H1 (cell line): Measurements from ENCODE around the gene OPCML. TPM values are rescaled to one million over a fixed set of nuclear protein-coding genes. Genes with fewer than 3 reads are reported as not detected.

Experiments
- CTCF ChIA-PET: fragments of 300-600 bp; sonication (Branson Sonifier 250); formaldehyde crosslinking; loops from one replicate; lab custom pipeline; 2021; ENCODE audit not compliant: partially characterized antibody; lab: Charles Lee
- POLR2A ChIA-PET: fragments of 300-600 bp; sonication (Branson Sonifier 250); formaldehyde crosslinking; loops from one replicate; lab custom pipeline; 2021; ENCODE audit warnings: inconsistent platforms; ENCODE audit not compliant: partially characterized antibody; lab: Charles Lee
- DNase-seq, 2 experiments: peaks; one replicate each; pipeline versions ENCODE4 v3.0.0 to v3.0.0-alpha.2; 2010 to 2022; ENCODE audit warnings: low spot score in 2 of 2, low read depth in 1 of 2, mixed read lengths in 1 of 2
- FAIRE-seq: peaks from 2 replicates; lab custom pipeline; 2011; peaks lifted over from hg19 to GRCh38; lab: Jason Lieb, UNC
- H2AFZ ChIP-seq: 2 replicates; pipeline ENCODE4 v1.8.1; 2012; ENCODE audit warnings: low read length, inconsistent platforms
- H2AK5ac ChIP-seq: 2 replicates; pipeline ENCODE4 v1.6.1; 2013; ENCODE audit warnings: low read depth, low read length
- H2BK120ac ChIP-seq: replicated peaks from 2 replicates; pipeline ENCODE3; 2013; ENCODE audit warnings: low read depth, low read length, inconsistent platforms
- H2BK12ac ChIP-seq: 2 replicates; pipeline ENCODE4 v1.6.1; 2013; ENCODE audit warnings: low read depth, low read length
- H2BK15ac ChIP-seq: 2 replicates; pipeline ENCODE4 v1.6.1; 2013; ENCODE audit warnings: low read length
- H2BK20ac ChIP-seq: 2 replicates; pipeline ENCODE4 v1.6.1; 2013; ENCODE audit warnings: low read length
- H2BK5ac ChIP-seq: 2 replicates; pipeline ENCODE4 v1.6.1; 2013; ENCODE audit warnings: low read depth, low read length
- H3K14ac ChIP-seq: 2 replicates; pipeline ENCODE4 v1.6.1; 2013; ENCODE audit warnings: inconsistent platforms; ENCODE audit not compliant: insufficient read length
- H3K18ac ChIP-seq: 2 replicates; pipeline ENCODE4 v1.6.1; 2013; ENCODE audit warnings: low read length; ENCODE audit errors: extremely low read depth
- H3K23ac ChIP-seq: 2 replicates; pipeline ENCODE4 v1.6.1; 2013; ENCODE audit warnings: inconsistent platforms; ENCODE audit not compliant: insufficient read length
- H3K23me2 ChIP-seq: 2 replicates; pipeline ENCODE4 v1.6.1; 2013; ENCODE audit warnings: low read depth, low read length
- H3K27ac ChIP-seq: 2 replicates; pipeline ENCODE4 v1.6.1; 2011; ENCODE audit warnings: low read depth, low read length, inconsistent platforms
- H3K27me3 ChIP-seq, 4 experiments: replicated peaks in 1 of 4; 1 replicate in 1 of 4; 2 replicates in 3 of 4; pipeline versions ENCODE4 v1.6.1 to v1.8.1; 2011 to 2013; ENCODE audit warnings: low read length in 3 of 4, mild to moderate bottlenecking in 3 of 4, inconsistent platforms in 2 of 4, mixed read lengths in 2 of 4, moderate library complexity in 1 of 4; ENCODE audit not compliant: control insufficient read depth in 3 of 4, insufficient read depth in 3 of 4; ENCODE audit errors: extremely low read depth in 1 of 4
- H3K36me3 ChIP-seq, 4 experiments: 2 replicates each; pipeline versions ENCODE4 v1.6.1 to v1.8.1; 2011 to 2013; ENCODE audit warnings: mild to moderate bottlenecking in 4 of 4, low read length in 3 of 4, moderate library complexity in 2 of 4, control low read depth in 1 of 4, inconsistent platforms in 1 of 4; ENCODE audit not compliant: insufficient read depth in 4 of 4, control insufficient read depth in 2 of 4
- H3K4ac ChIP-seq: replicated peaks from 2 replicates; pipeline ENCODE3; 2013; ENCODE audit warnings: low read length, low read depth, mixed read lengths, inconsistent platforms; ENCODE audit not compliant: insufficient read length
- H3K4me1 ChIP-seq, 4 experiments: replicated peaks in 1 of 4; 1 replicate in 1 of 4; 2 replicates in 3 of 4; pipeline versions ENCODE4 v1.6.1 to v1.8.1; 2011 to 2013; ENCODE audit warnings: low read length in 3 of 4, inconsistent platforms in 2 of 4, mixed read lengths in 1 of 4; ENCODE audit not compliant: insufficient read depth in 4 of 4, control insufficient read depth in 3 of 4
- H3K4me2 ChIP-seq, 2 experiments: 2 replicates each; pipeline versions ENCODE4 v1.6.1 to v1.8.1; 2011 to 2013; ENCODE audit warnings: low read depth in 2 of 2, low read length in 2 of 2, control low read depth in 1 of 2, inconsistent platforms in 1 of 2, mild to moderate bottlenecking in 1 of 2; ENCODE audit not compliant: insufficient read depth in 1 of 2
- H3K4me3 ChIP-seq, 4 experiments: fragments of 200-600, 300-600 bp in 1 of 4; sonication (generic), shearing (Covaris generic), sonication (Bioruptor Twin) in 1 of 4; 2 replicates each; pipeline versions ENCODE4 v1.5.1 to v1.8.1; 2011 to 2016; ENCODE audit warnings: low read length in 4 of 4, low read depth in 3 of 4, control low read depth in 2 of 4, inconsistent platforms in 2 of 4, mild to moderate bottlenecking in 2 of 4, mixed read lengths in 1 of 4, moderate library complexity in 1 of 4; ENCODE audit not compliant: insufficient read depth in 2 of 4; ENCODE audit errors: extremely low read depth in 1 of 4
- H3K56ac ChIP-seq: replicated peaks from 2 replicates; pipeline ENCODE3; 2013; ENCODE audit warnings: low read depth, mild to moderate bottlenecking, mixed read lengths, low read length, inconsistent platforms; ENCODE audit not compliant: insufficient read length
- H3K79me1 ChIP-seq: 2 replicates; pipeline ENCODE4 v1.6.1; 2013; ENCODE audit warnings: low read depth, low read length, control low read depth
- H3K79me2 ChIP-seq, 2 experiments: 2 replicates each; pipeline versions ENCODE4 v1.6.1 to v1.8.1; 2012 to 2013; ENCODE audit warnings: low read length in 2 of 2, mild to moderate bottlenecking in 2 of 2, inconsistent platforms in 1 of 2; ENCODE audit not compliant: insufficient read depth in 2 of 2, control insufficient read depth in 1 of 2
- H3K9ac ChIP-seq, 4 experiments: replicated peaks in 1 of 4; 1 replicate in 1 of 4; 2 replicates in 3 of 4; pipeline versions ENCODE4 v1.6.1 to v1.8.1; 2011 to 2013; ENCODE audit warnings: low read depth in 3 of 4, low read length in 3 of 4, control low read depth in 2 of 4, mild to moderate bottlenecking in 2 of 4, moderate library complexity in 2 of 4, inconsistent platforms in 1 of 4; ENCODE audit errors: extremely low read depth in 1 of 4
- H3K9me3 ChIP-seq, 2 experiments: 2 replicates each; pipeline versions ENCODE4 v1.6.1 to v1.8.1; 2012 to 2013; ENCODE audit warnings: mild to moderate bottlenecking in 2 of 2, moderate library complexity in 2 of 2, control low read depth in 1 of 2, inconsistent platforms in 1 of 2, low read depth in 1 of 2, low read length in 1 of 2, mixed read lengths in 1 of 2; ENCODE audit not compliant: insufficient read depth in 2 of 2
- H4K20me1 ChIP-seq, 2 experiments: replicated peaks in 1 of 2; 2 replicates each; pipeline versions ENCODE3 to v1.8.1; 2011 to 2013; ENCODE audit warnings: inconsistent platforms in 2 of 2, low read length in 2 of 2, mild to moderate bottlenecking in 1 of 2; ENCODE audit not compliant: insufficient read depth in 2 of 2, control insufficient read depth in 1 of 2
- H4K5ac ChIP-seq: 2 replicates; pipeline ENCODE4 v1.6.1; 2013; ENCODE audit warnings: low read length, low read depth, mixed read lengths, inconsistent platforms; ENCODE audit not compliant: insufficient read length
- H4K8ac ChIP-seq: 2 replicates; pipeline ENCODE4 v1.8.0; 2013; ENCODE audit warnings: mild to moderate bottlenecking, moderate library complexity, low read length, inconsistent platforms; ENCODE audit not compliant: insufficient read depth; ENCODE audit errors: extremely low read depth
- H4K91ac ChIP-seq: replicated peaks from 2 replicates; pipeline ENCODE3; 2013; ENCODE audit warnings: low read length, mixed read lengths, inconsistent platforms; ENCODE audit not compliant: insufficient read length
- ASH2L ChIP-seq: fragments of 200-600, 300-600 bp; sonication (generic); IDR thresholded peaks from one replicate; pipeline ENCODE4 v1.7.1; 2017; ENCODE audit warnings: low read length
- BCL11A ChIP-seq, 2 experiments: IDR thresholded peaks; one replicate each; pipeline ENCODE4 v1.6.1; 2011; ENCODE audit warnings: low read depth in 2 of 2, low read length in 2 of 2, mild to moderate bottlenecking in 2 of 2
- EGR1 ChIP-seq: IDR thresholded peaks from 2 replicates; pipeline ENCODE4 v1.6.1; 2011; ENCODE audit warnings: low read depth, low read length, borderline replicate concordance
- EP300 ChIP-seq, 2 experiments: IDR thresholded peaks; 1 replicate in 1 of 2; 2 replicates in 1 of 2; pipeline ENCODE4 v1.6.1; 2011 to 2012; ENCODE audit warnings: low read depth in 2 of 2, low read length in 2 of 2, mild to moderate bottlenecking in 2 of 2, borderline replicate concordance in 1 of 2, inconsistent platforms in 1 of 2, moderate library complexity in 1 of 2
- HDAC2 ChIP-seq, 2 experiments: fragments of 300-600 bp in 1 of 2; sonication (generic) in 1 of 2; IDR thresholded peaks; 2 replicates each; pipeline ENCODE4 v1.6.1; 2011 to 2012; ENCODE audit warnings: low read depth in 2 of 2, low read length in 2 of 2, mild to moderate bottlenecking in 2 of 2, moderate library complexity in 2 of 2, borderline replicate concordance in 1 of 2, inconsistent platforms in 1 of 2
- SAP30 ChIP-seq: fragments of 300-600 bp; sonication (generic); IDR thresholded peaks from 2 replicates; pipeline ENCODE4 v1.7.1; 2012; ENCODE audit warnings: low read length, moderate library complexity, mild to moderate bottlenecking, inconsistent platforms; ENCODE audit not compliant: insufficient read depth, insufficient replicate concordance
- WGBS, 2 experiments: shearing (Covaris generic) in 1 of 2; methylation state at CpG; one replicate each; pipeline versions ENCODE4 v1.1.6 to v1.1.7; 2013 to 2015; ENCODE audit warnings: low lambda C conversion rate in 2 of 2, mixed read lengths in 2 of 2, inconsistent platforms in 1 of 2, low coverage in 1 of 2, missing lambda C conversion rate in 1 of 2; ENCODE audit not compliant: insufficient replicate concordance in 2 of 2, insufficient coverage in 1 of 2, insufficient read length in 1 of 2; ENCODE audit errors: extremely low coverage in 1 of 2, missing lambda C conversion rate in 1 of 2; 5-methylcytosine and 5-hydroxymethylcytosine counted together
- polyA plus RNA-seq, 7 experiments: library from polyadenylated mRNA; depleted of rRNA in 3 of 7; stranded (reverse) in 5 of 7; unstranded in 2 of 7; fragments of >200 nt in 5 of 7; fragments of 200-250 nt in 2 of 7; gene quantifications; 1 replicate in 5 of 7; 2 replicates in 1 of 7; 4 replicates in 1 of 7; pipeline versions ENCODE4 v1.2.1 to v1.2.3, GENCODE V29; 2011 to 2013; ENCODE audit warnings: missing spikeins in 2 of 7, mixed read lengths in 2 of 7
- total RNA-seq: library from RNA; stranded (reverse); fragmentation: NEBNext Ultra II Directional; extraction: Animal tissue kit (Norgen Biotek cat#: 25700); gene quantifications from 2 replicates; pipeline ENCODE4 v1.2.1, GENCODE V29; 2021
- TF ChIP-seq, protein P1 (sequence below), 3 experiments: IDR thresholded peaks; 1 replicate in 2 of 3; 2 replicates in 1 of 3; pipeline versions ENCODE4 v1.5.1 to v1.6.1; 2011; ENCODE audit warnings: low read length in 3 of 3, mild to moderate bottlenecking in 3 of 3, inconsistent platforms in 2 of 3, low read depth in 1 of 3, moderate library complexity in 1 of 3; ENCODE audit not compliant: insufficient read depth in 1 of 3; ENCODE audit errors: control extremely low read depth in 1 of 3

Gene OPCML
- total and polyA plus RNA-seq, 2 of the 8 experiments (the other 6 are each of a cell fraction or from before 2014, with no cell fraction given): 2.3 to 3.1 TPM

DNA sequence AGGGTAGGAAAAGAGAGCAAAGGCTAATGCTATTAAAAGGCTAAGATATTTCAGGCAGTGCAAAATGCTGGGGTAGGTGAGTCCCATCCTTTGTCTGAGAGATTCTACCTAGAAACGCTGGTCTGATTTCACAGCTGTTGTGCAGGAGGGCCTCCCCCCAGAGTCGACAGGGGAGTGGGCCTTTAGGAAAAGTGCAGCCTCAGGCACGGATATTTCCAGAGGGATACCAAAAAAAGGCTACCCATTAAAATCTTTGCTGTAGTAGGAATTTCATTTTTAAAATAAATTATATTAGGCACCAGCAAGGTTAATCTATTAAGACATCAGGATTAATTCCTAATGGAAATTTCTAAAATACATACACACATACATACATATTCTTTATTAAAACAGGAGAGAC lies 280.5 kb downstream of the OPCML start:
- 81% methylated on average over 3 of the region's 3 CpGs; no CpG with 5 or more reads in 1 of the 2 experiments for WGBS, 2 experiments
- H3K56ac ChIP-seq: no peak overlapping the region
- H3K23ac ChIP-seq: no peak overlapping the region
- no peak overlapping the region for H2BK5ac ChIP-seq
- H2BK12ac ChIP-seq: no peak overlapping the region
- H4K20me1 ChIP-seq: no peaks in the 10 kb centered on the region
- no peak overlapping the region for H4K8ac ChIP-seq
- no peaks in the 10 kb centered on the region for H3K27me3 ChIP-seq
- H4K91ac ChIP-seq: no peak overlapping the region
- H3K27ac ChIP-seq: no peak overlapping the region
- H2BK20ac ChIP-seq: no peak overlapping the region
- 0 out of 2 replicates have a peak overlapping the region, but pooled peaks have one; percentile 17 for H2AFZ ChIP-seq
- H2BK15ac ChIP-seq: no peak overlapping the region
- H2BK120ac ChIP-seq: no peak overlapping the region
- H3K9ac ChIP-seq: no peak overlapping the region
- no peak overlapping the region for H3K4me3 ChIP-seq
- H3K4ac ChIP-seq: no peak overlapping the region
- no peak overlapping the region for H3K14ac ChIP-seq
- no peaks in the 10 kb centered on the region for H3K36me3 ChIP-seq
- ChIA-PET CTCF (interaction anchor here (1.1 kb wide), 1 partner anchor 8 kb away, joined by 4 read pairs; no protein-coding TSS in a partner anchor), POLR2A (no interaction called here)
- no peak overlapping the region for H3K4me2 ChIP-seq
- DNase-seq: no peak
- H3K79me1 ChIP-seq: no peaks in the 10 kb centered on the region
- H3K79me2 ChIP-seq: no peaks in the 10 kb centered on the region
- no peak overlapping the region for H4K5ac ChIP-seq
- H2AK5ac ChIP-seq: no peak overlapping the region
- no peak overlapping the region for H3K18ac ChIP-seq
- FAIRE-seq: no peak
- H3K23me2 ChIP-seq: no peaks in the 10 kb centered on the region
- H3K4me1 ChIP-seq: no peaks in the 10 kb centered on the region
- H3K9me3 ChIP-seq: no peaks in the 10 kb centered on the region
- no peak for TF ChIP-seq HDAC2 (IDR thresholded peaks at IDR 0.05; ENCODE audit: borderline replicate concordance in 1 of 2, low read depth in 2 of 2, low read length in 2 of 2)
- no peak for TF ChIP-seq EGR1
- no peak for TF ChIP-seq SAP30
- no peak for TF ChIP-seq ASH2L
- TF ChIP-seq, protein P1, sequence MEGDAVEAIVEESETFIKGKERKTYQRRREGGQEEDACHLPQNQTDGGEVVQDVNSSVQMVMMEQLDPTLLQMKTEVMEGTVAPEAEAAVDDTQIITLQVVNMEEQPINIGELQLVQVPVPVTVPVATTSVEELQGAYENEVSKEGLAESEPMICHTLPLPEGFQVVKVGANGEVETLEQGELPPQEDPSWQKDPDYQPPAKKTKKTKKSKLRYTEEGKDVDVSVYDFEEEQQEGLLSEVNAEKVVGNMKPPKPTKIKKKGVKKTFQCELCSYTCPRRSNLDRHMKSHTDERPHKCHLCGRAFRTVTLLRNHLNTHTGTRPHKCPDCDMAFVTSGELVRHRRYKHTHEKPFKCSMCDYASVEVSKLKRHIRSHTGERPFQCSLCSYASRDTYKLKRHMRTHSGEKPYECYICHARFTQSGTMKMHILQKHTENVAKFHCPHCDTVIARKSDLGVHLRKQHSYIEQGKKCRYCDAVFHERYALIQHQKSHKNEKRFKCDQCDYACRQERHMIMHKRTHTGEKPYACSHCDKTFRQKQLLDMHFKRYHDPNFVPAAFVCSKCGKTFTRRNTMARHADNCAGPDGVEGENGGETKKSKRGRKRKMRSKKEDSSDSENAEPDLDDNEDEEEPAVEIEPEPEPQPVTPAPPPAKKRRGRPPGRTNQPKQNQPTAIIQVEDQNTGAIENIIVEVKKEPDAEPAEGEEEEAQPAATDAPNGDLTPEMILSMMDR (IDR thresholded peaks at IDR 0.05; ENCODE audit: control extremely low read depth in 1 of 3, insufficient read depth in 1 of 3, low read depth in 1 of 3, low read length in 3 of 3): no peak
- no peak for TF ChIP-seq EP300 (IDR thresholded peaks at IDR 0.05; ENCODE audit: borderline replicate concordance in 1 of 2, low read depth in 2 of 2, low read length in 2 of 2)
- TF ChIP-seq BCL11A (IDR thresholded peaks at IDR 0.05; ENCODE audit: low read depth in 2 of 2, low read length in 2 of 2): no peak
